A549 (cell line): ENCODE data around the gene DCAF10. TPM values are rescaled to one million over a fixed set of nuclear protein-coding genes. Genes with fewer than 3 reads are reported as not detected.

Source experiments
- ATAC-seq, 2 experiments: fragments of 200-7000 bp in 1 of 2; fragments of >200 bp in 1 of 2; cut with Nextera tagmentation in 1 of 2; cut with Tn5 transposase in 1 of 2; 3 replicates each; pipeline versions ENCODE4 v1.8.0 to v1.9.1; 2018 to 2020; ENCODE audit warnings: mild to moderate bottlenecking in 1 of 2, moderate library complexity in 1 of 2
- CTCF ChIA-PET: fragments of 300-600 bp; sonication (Branson Sonifier 250); formaldehyde crosslinking; extraction: SDS; loops from one replicate; lab custom pipeline; 2021; ENCODE audit warnings: antibody characterized with exemption, inconsistent platforms; lab: Yijun Ruan, JAX
- POLR2A ChIA-PET: fragments of 350-600 bp; formaldehyde crosslinking; extraction: SDS; loops from one replicate; lab custom pipeline; 2021; ENCODE audit warnings: antibody characterized with exemption, inconsistent platforms; lab: Yijun Ruan, JAX
- DNase-seq, 2 experiments: peaks; one replicate each; pipeline versions ENCODE4 v3.0.0 to v3.0.0-alpha.2; 2011 to 2016; ENCODE audit warnings: low read depth in 1 of 2, low spot score in 1 of 2
- FAIRE-seq: peaks from 2 replicates; lab custom pipeline; 2011; peaks lifted over from hg19 to GRCh38; lab: Jason Lieb, UNC
- H3K27ac ChIP-seq, 2 experiments: fragments of >200 bp; sonication (Bioruptor Twin); formaldehyde crosslinking; 3 replicates each; pipeline ENCODE4 v1.5.1; 2016 to 2017
- H3K4me1 ChIP-seq: fragments of >200 bp; sonication (Bioruptor Twin); formaldehyde crosslinking; 3 replicates; pipeline ENCODE4 v1.6.1; 2016
- H3K4me2 ChIP-seq: fragments of >200 bp; sonication (Bioruptor Twin); formaldehyde crosslinking; 3 replicates; pipeline ENCODE4 v1.6.1; 2016
- H3K4me3 ChIP-seq: fragments of >200 bp; sonication (Bioruptor Twin); formaldehyde crosslinking; 3 replicates; pipeline ENCODE4 v1.5.1; 2016
- H3K9me3 ChIP-seq: fragments of >200 bp; sonication (Bioruptor Twin); formaldehyde crosslinking; 3 replicates; pipeline ENCODE4 v1.6.1; 2016
- BHLHE40 ChIP-seq: IDR thresholded peaks from 2 replicates; pipeline ENCODE4 v1.6.1; 2012; ENCODE audit warnings: low read depth, low read length, inconsistent platforms
- CBX2 ChIP-seq: fragments of 200-600 bp; sonication (generic); IDR thresholded peaks from 2 replicates; pipeline ENCODE4 v1.6.1; 2016; ENCODE audit warnings: low read depth, mild to moderate bottlenecking, borderline replicate concordance
- CBX8 ChIP-seq: fragments of 200-600 bp; sonication (generic); IDR thresholded peaks from 2 replicates; pipeline ENCODE4 v1.6.1; 2016
- CEBPB ChIP-seq, 2 experiments: fragments of >200 bp in 1 of 2; sonication (Bioruptor Twin) in 1 of 2; formaldehyde crosslinking in 1 of 2; IDR thresholded peaks; 2 replicates each; pipeline ENCODE4 v1.6.1; 2012 to 2016
- CHD4 ChIP-seq: fragments of 200-600 bp; sonication (generic); IDR thresholded peaks from 2 replicates; pipeline ENCODE4 v1.6.1; 2016; ENCODE audit warnings: antibody characterized with exemption, mild to moderate bottlenecking, borderline replicate concordance
- EHMT2 ChIP-seq: fragments of 200-600 bp; sonication (generic); IDR thresholded peaks from 2 replicates; pipeline ENCODE4 v1.6.1; 2016; ENCODE audit warnings: antibody characterized with exemption, low read depth, mild to moderate bottlenecking, moderate library complexity
- EP300 ChIP-seq, 2 experiments: fragments of >200 bp; sonication (Bioruptor Twin); formaldehyde crosslinking; IDR thresholded peaks; 2 replicates in 1 of 2; 3 replicates in 1 of 2; pipeline ENCODE4 v1.6.1; 2016 to 2017
- ESRRA ChIP-seq: fragments of 150-350 bp; IDR thresholded peaks from 2 replicates; pipeline ENCODE4 v1.6.1; 2014; ENCODE audit warnings: mild to moderate bottlenecking, low read length, borderline replicate concordance
- FOSB ChIP-seq: fragments of 250-450 bp; sonication (Bioruptor Pico); IDR thresholded peaks from 2 replicates; pipeline ENCODE4 v1.5.0; 2020; ENCODE audit warnings: mild to moderate bottlenecking, moderate library complexity
- FOSL2 ChIP-seq, 2 experiments: fragments of 450-650 bp in 1 of 2; fragments of >200 bp in 1 of 2; sonication (Bioruptor Twin) in 1 of 2; formaldehyde crosslinking; IDR thresholded peaks; 2 replicates each; pipeline versions ENCODE4 v1.5.0 to v1.6.1; 2016 to 2020; ENCODE audit warnings: mild to moderate bottlenecking in 1 of 2, moderate library complexity in 1 of 2
- HOXA7 ChIP-seq: fragments of 250-450 bp; sonication (Bioruptor Pico); IDR thresholded peaks from 2 replicates; pipeline ENCODE4 v1.5.0; 2020; ENCODE audit warnings: mild to moderate bottlenecking, moderate library complexity
- KDM1A ChIP-seq: fragments of 200-600 bp; sonication (generic); IDR thresholded peaks from 2 replicates; pipeline ENCODE4 v1.6.1; 2016; ENCODE audit warnings: low read depth, mild to moderate bottlenecking
- MAFK ChIP-seq: fragments of 450-650 bp; IDR thresholded peaks from 2 replicates; pipeline ENCODE4 v1.6.1; 2014; ENCODE audit not compliant: partially characterized antibody
- MAZ ChIP-seq: fragments of 150-350 bp; IDR thresholded peaks from 2 replicates; pipeline ENCODE4 v1.6.1; 2014; ENCODE audit warnings: antibody characterized with exemption, low read depth, low read length, borderline replicate concordance
- MYC ChIP-seq: IDR thresholded peaks from 2 replicates; pipeline ENCODE4 v1.6.1; 2012; ENCODE audit warnings: mild to moderate bottlenecking, inconsistent platforms, low read length, improper control_type of control experiment, borderline replicate concordance
- NPAS2 ChIP-seq: fragments of 250-450 bp; sonication (Bioruptor Pico); IDR thresholded peaks from 2 replicates; pipeline ENCODE4 v1.8.0; 2022; ENCODE audit warnings: mild to moderate bottlenecking, moderate library complexity, borderline replicate concordance
- POLR2A ChIP-seq: IDR thresholded peaks from 2 replicates; pipeline ENCODE4 v1.6.1; 2012; ENCODE audit warnings: mild to moderate bottlenecking, low read length
- POLR2AphosphoS2 ChIP-seq: conservative IDR thresholded peaks from 2 replicates; pipeline ENCODE4 v1.6.1; 2012; ENCODE audit warnings: low read length, improper control_type of control experiment, inconsistent platforms
- RAD21 ChIP-seq, 2 experiments: fragments of >200 bp in 1 of 2; sonication (Bioruptor Twin) in 1 of 2; formaldehyde crosslinking in 1 of 2; IDR thresholded peaks in 1 of 2; conservative IDR thresholded peaks in 1 of 2; 2 replicates in 1 of 2; 3 replicates in 1 of 2; pipeline ENCODE4 v1.6.1; 2012 to 2018; ENCODE audit warnings: inconsistent platforms in 1 of 2
- RARB ChIP-seq: fragments of 250-450 bp; sonication (Bioruptor Pico); IDR thresholded peaks from 2 replicates; pipeline ENCODE4 v1.8.0; 2021; ENCODE audit warnings: mild to moderate bottlenecking, moderate library complexity
- SMC3 ChIP-seq: fragments of >200 bp; sonication (Bioruptor Twin); formaldehyde crosslinking; IDR thresholded peaks from 3 replicates; pipeline ENCODE4 v1.6.1; 2018; ENCODE audit warnings: inconsistent platforms
- SREBF2 ChIP-seq: fragments of 450-650 bp; IDR thresholded peaks from 2 replicates; pipeline ENCODE4 v1.6.1; 2014; ENCODE audit warnings: mild to moderate bottlenecking, moderate library complexity
- TFCP2L1 ChIP-seq: fragments of 250-450 bp; sonication (Bioruptor Pico); IDR thresholded peaks from 2 replicates; pipeline ENCODE4 v1.5.0; 2021; ENCODE audit warnings: mild to moderate bottlenecking
- ZC3H11A ChIP-seq: fragments of 450-650 bp; IDR thresholded peaks from 2 replicates; pipeline ENCODE4 v1.6.1; 2014; ENCODE audit warnings: antibody characterized with exemption, mild to moderate bottlenecking
- ZFP36 ChIP-seq: fragments of 450-650 bp; IDR thresholded peaks from 2 replicates; pipeline ENCODE4 v1.6.1; 2014; ENCODE audit warnings: borderline replicate concordance; ENCODE audit not compliant: partially characterized antibody
- ZSCAN20 ChIP-seq: fragments of 250-450 bp; sonication (Bioruptor Pico); IDR thresholded peaks from 2 replicates; pipeline ENCODE4 v1.8.0; 2022; ENCODE audit warnings: mild to moderate bottlenecking, moderate library complexity
- WGBS: methylation state at CpG from one replicate; pipeline ENCODE4 v1.1.6; 2017; ENCODE audit errors: missing lambda C conversion rate; 5-methylcytosine and 5-hydroxymethylcytosine counted together
- polyA minus RNA-seq: library from RNA; depleted of rRNA, polyadenylated mRNA; stranded (reverse); fragments of >200 nt; gene quantifications from 2 replicates; pipeline ENCODE4 v1.2.3, GENCODE V29; 2011; rRNA and poly(A)+ RNA removed
- polyA plus RNA-seq, 4 experiments: library from polyadenylated mRNA; depleted of rRNA in 3 of 4; stranded (reverse); fragments of >200 nt; fragmentation: RNase III in 1 of 4; extraction: RNeasy Plus Mini Kit Qiagen cat#74134 plus additional on column Dnase treatment in 1 of 4; gene quantifications; 2 replicates in 3 of 4; 3 replicates in 1 of 4; pipeline ENCODE4 v1.2.3, GENCODE V29; 2011 to 2017
- TF ChIP-seq, protein P1 (sequence below): IDR thresholded peaks from 2 replicates; pipeline ENCODE4 v1.6.1; 2012; ENCODE audit warnings: low read depth, borderline replicate concordance
- TF ChIP-seq, protein P2 (sequence below): fragments of 250-450 bp; sonication (Bioruptor Pico); IDR thresholded peaks from 2 replicates; pipeline ENCODE4 v1.5.0; 2021; ENCODE audit warnings: mild to moderate bottlenecking, moderate library complexity, borderline replicate concordance
- TF ChIP-seq, protein P3 (sequence below): fragments of 250-450 bp; sonication (Bioruptor Pico); IDR thresholded peaks from 2 replicates; pipeline ENCODE4 v1.5.0; 2020; ENCODE audit warnings: low read depth, mild to moderate bottlenecking, moderate library complexity
- TF ChIP-seq, protein P4 (sequence below): fragments of 200-600 bp; sonication (generic); IDR thresholded peaks from 2 replicates; pipeline ENCODE4 v1.6.1; 2016; ENCODE audit warnings: antibody characterized with exemption, mild to moderate bottlenecking, moderate library complexity

Gene DCAF10, protein sequence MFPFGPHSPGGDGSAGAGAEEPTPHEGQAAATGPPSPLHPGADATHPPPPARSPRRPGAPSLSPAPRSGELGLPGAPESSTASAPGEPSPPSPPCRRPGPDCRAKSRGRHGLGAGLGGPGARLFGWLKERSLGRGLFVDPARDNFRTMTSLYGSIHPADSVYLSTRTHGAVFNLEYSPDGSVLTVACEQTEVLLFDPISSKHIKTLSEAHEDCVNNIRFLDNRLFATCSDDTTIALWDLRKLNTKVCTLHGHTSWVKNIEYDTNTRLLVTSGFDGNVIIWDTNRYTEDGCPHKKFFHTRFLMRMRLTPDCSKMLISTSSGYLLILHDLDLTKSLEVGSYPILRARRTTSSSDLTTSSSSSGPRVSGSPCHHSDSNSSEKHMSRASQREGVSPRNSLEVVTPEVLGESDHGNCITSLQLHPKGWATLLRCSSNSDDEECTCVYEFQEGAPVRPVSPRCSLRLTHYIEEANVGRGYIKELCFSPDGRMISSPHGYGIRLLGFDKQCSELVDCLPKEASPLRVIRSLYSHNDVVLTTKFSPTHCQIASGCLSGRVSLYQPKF
- polyA plus RNA-seq (2011; rRNA removed), result 25.8 and 33.1 TPM in 2 replicates
- 5.4 and 7.3 TPM in 2 replicates for polyA plus RNA-seq (2012; cell fraction: cytosol; rRNA removed)
- 3.8 and 4.1 TPM in 2 replicates for polyA plus RNA-seq (2012; cell fraction: nucleus; rRNA removed)
- 10.9 to 12.4 TPM (median 11.5 TPM) in 3 replicates for polyA plus RNA-seq (2017; fragmentation: RNase III; extraction: RNeasy Plus Mini Kit Qiagen cat#74134 plus additional on column Dnase treatment)
- polyA minus RNA-seq, result 39.3 and 39.9 TPM in 2 replicates

DNA sequence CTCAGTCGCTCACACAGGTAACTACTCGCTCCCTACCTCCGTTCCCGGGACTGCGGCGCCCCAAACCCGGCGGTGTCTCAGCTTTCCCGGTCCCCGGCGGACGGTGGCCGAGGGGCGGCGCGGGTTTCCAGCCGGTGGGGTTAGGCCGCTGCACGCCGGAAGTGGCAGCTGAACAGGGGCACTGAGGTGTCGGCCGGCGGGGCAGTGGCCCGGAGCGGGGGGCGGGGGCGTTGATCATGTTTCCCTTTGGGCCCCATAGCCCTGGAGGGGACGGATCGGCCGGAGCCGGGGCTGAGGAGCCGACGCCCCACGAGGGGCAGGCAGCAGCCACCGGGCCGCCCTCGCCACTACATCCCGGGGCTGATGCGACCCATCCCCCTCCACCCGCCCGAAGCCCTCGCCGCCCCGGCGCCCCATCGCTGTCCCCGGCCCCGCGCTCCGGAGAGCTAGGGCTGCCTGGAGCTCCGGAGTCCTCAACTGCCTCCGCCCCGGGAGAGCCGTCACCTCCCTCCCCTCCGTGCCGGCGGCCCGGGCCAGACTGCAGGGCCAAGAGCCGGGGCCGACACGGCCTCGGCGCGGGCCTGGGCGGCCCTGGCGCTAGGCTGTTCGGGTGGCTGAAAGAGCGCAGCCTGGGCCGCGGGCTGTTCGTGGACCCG lies at the start of gene DCAF10:
Gene DCAF10, plus strand, starts transcription at position 167 of the 656 bp plus-strand sequence. Its CDS starts 70 bp downstream, at position 237.
- H3K4me1 ChIP-seq, result peaks cover 21% of the 10 kb centered on the region
- peak within 1 kb of the TSS; percentile 93 to 98 for H3K27ac ChIP-seq
- CTCF ChIA-PET, result interaction anchor here (0.9 to 1.8 kb wide), 4 partner anchors 16 to 319 kb away, joined by 4 to 9 read pairs (median 6); partner anchors contain the start of gene EXOSC3
- ATAC-seq (peak; percentile 89 to 92), DNase-seq (peak; percentile 58 to 89), FAIRE-seq (no peak)
- WGBS, result 0% methylated on average over 1 of the region's 72 CpGs
- POLR2A ChIA-PET, result interaction anchor here (0.6 to 4.9 kb wide), 7 partner anchors 11 to 335 kb away, joined by 3 to 40 read pairs (median 4); partner anchors contain the start of genes EXOSC3, TOMM5 and ZBTB5
- peak within 1 kb of the TSS; percentile 91 for H3K4me2 ChIP-seq
- no peaks in the 10 kb centered on the region for H3K9me3 ChIP-seq
- peak within 1 kb of the TSS; percentile 86 for H3K4me3 ChIP-seq
- no peak for TF ChIP-seq BHLHE40
- no peak for TF ChIP-seq EHMT2
- TF ChIP-seq, protein P1, sequence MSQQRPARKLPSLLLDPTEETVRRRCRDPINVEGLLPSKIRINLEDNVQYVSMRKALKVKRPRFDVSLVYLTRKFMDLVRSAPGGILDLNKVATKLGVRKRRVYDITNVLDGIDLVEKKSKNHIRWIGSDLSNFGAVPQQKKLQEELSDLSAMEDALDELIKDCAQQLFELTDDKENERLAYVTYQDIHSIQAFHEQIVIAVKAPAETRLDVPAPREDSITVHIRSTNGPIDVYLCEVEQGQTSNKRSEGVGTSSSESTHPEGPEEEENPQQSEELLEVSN, result peak; percentile 79
- TF ChIP-seq TFCP2L1, result 0 out of 2 replicates have a peak, but pooled peaks have one; percentile 2
- no peak for TF ChIP-seq FOSL2 (IDR thresholded peaks at IDR 0.05)
- peak; percentile 54 for TF ChIP-seq FOSL2 (CRISPR knock-in tag; IDR thresholded peaks at IDR 0.05)
- TF ChIP-seq POLR2AphosphoS2, result no peak
- TF ChIP-seq CHD4, result no peak
- TF ChIP-seq MAFK, result no peak
- TF ChIP-seq RAD21 (conservative IDR thresholded peaks at IDR 0.05 in 1 of 2, IDR thresholded peaks at IDR 0.05 in 1 of 2), result no peak
- TF ChIP-seq ZSCAN20, result no peak
- TF ChIP-seq CBX8, result no peak
- TF ChIP-seq ESRRA, result no peak
- no peak for TF ChIP-seq HOXA7 (CRISPR knock-in tag)
- TF ChIP-seq POLR2A, result peak; percentile 65
- TF ChIP-seq KDM1A, result no peak
- TF ChIP-seq, protein P2, sequence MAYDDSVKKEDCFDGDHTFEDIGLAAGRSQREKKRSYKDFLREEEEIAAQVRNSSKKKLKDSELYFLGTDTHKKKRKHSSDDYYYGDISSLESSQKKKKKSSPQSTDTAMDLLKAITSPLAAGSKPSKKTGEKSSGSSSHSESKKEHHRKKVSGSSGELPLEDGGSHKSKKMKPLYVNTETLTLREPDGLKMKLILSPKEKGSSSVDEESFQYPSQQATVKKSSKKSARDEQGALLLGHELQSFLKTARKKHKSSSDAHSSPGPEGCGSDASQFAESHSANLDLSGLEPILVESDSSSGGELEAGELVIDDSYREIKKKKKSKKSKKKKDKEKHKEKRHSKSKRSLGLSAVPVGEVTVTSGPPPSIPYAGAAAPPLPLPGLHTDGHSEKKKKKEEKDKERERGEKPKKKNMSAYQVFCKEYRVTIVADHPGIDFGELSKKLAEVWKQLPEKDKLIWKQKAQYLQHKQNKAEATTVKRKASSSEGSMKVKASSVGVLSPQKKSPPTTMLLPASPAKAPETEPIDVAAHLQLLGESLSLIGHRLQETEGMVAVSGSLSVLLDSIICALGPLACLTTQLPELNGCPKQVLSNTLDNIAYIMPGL, result peak; percentile 91; the same call in 1 of the 2 replicates
- TF ChIP-seq FOSB (CRISPR knock-in tag), result no peak
- no peak for TF ChIP-seq RARB (CRISPR knock-in tag)
- TF ChIP-seq, protein P3, sequence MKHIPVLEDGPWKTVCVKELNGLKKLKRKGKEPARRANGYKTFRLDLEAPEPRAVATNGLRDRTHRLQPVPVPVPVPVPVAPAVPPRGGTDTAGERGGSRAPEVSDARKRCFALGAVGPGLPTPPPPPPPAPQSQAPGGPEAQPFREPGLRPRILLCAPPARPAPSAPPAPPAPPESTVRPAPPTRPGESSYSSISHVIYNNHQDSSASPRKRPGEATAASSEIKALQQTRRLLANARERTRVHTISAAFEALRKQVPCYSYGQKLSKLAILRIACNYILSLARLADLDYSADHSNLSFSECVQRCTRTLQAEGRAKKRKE (CRISPR knock-in tag), result no peak
- TF ChIP-seq EP300 (IDR thresholded peaks at IDR 0.05), result peak in 1 of 2 experiments; percentile 25; a peak in 1 of 5 replicates
- TF ChIP-seq, protein P4, sequence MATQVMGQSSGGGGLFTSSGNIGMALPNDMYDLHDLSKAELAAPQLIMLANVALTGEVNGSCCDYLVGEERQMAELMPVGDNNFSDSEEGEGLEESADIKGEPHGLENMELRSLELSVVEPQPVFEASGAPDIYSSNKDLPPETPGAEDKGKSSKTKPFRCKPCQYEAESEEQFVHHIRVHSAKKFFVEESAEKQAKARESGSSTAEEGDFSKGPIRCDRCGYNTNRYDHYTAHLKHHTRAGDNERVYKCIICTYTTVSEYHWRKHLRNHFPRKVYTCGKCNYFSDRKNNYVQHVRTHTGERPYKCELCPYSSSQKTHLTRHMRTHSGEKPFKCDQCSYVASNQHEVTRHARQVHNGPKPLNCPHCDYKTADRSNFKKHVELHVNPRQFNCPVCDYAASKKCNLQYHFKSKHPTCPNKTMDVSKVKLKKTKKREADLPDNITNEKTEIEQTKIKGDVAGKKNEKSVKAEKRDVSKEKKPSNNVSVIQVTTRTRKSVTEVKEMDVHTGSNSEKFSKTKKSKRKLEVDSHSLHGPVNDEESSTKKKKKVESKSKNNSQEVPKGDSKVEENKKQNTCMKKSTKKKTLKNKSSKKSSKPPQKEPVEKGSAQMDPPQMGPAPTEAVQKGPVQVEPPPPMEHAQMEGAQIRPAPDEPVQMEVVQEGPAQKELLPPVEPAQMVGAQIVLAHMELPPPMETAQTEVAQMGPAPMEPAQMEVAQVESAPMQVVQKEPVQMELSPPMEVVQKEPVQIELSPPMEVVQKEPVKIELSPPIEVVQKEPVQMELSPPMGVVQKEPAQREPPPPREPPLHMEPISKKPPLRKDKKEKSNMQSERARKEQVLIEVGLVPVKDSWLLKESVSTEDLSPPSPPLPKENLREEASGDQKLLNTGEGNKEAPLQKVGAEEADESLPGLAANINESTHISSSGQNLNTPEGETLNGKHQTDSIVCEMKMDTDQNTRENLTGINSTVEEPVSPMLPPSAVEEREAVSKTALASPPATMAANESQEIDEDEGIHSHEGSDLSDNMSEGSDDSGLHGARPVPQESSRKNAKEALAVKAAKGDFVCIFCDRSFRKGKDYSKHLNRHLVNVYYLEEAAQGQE, result peak; percentile 43; the same call in 1 of the 2 replicates
- TF ChIP-seq ZC3H11A, result peak; percentile 15; the same call in 1 of the 2 replicates
- no peak for TF ChIP-seq ZFP36
- peak; percentile 86; the same call in 1 of the 2 replicates for TF ChIP-seq MAZ
- TF ChIP-seq SREBF2, result no peak
- no peak for TF ChIP-seq CEBPB (IDR thresholded peaks at IDR 0.05)
- 0 out of 3 replicates have a peak, but pooled peaks have one; percentile 30 for TF ChIP-seq SMC3
- TF ChIP-seq MYC, result peak; percentile 55
- TF ChIP-seq NPAS2 (CRISPR knock-in tag), result no peak
- TF ChIP-seq CBX2, result no peak
